ENCODE data around the gene C20orf202. TPM values are rescaled to one million over a fixed set of nuclear protein-coding genes. Genes with fewer than 3 reads are reported as not detected.
"Not testable (repeated sequence)": the region's sequence is repeated elsewhere in the genome, so short reads cannot be mapped to it uniquely, and the experiment has no call there.

Gene C20orf202
- total RNA-seq, 4 donors from 2014 or later: 0.73 to 0.83 TPM; not detected in 2

DNA sequence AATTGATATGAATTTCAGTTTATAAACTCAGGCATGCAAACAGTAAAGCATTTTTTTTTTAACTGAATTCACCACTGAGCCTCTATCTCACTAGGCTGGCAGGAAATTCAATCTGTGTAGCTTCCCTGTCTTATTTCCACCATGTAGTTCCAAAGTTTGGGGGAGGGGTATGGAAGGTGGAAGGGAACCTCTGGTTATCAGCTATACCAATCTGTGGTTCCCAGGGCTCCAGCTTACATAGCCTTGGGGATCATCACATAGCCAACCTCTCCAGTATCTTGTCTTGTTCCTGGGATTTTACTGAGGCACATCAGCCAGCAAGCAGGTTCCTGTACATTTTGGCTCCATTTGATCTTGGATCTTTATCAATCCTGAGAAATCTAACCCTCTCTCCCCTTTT, 38.2 kb downstream of the C20orf202 start:
- intact Hi-C loops (cut with DNase I; ENCODE audit: low total_unique reads): no loop called here
- Histone ChIP-seq H3K4me3 (no peak overlapping the region), H3K36me3 (no peaks in the 10 kb centered on the region), H3K9me3 (no peaks in the 10 kb centered on the region), H3K4me1 (no peaks in the 10 kb centered on the region), H3K27me3 (peaks cover 0 to 10% of the 10 kb centered on the region in 2 donors), H3K27ac (no peak overlapping the region)
- no peak for DNase-seq
- TF ChIP-seq, protein P1, sequence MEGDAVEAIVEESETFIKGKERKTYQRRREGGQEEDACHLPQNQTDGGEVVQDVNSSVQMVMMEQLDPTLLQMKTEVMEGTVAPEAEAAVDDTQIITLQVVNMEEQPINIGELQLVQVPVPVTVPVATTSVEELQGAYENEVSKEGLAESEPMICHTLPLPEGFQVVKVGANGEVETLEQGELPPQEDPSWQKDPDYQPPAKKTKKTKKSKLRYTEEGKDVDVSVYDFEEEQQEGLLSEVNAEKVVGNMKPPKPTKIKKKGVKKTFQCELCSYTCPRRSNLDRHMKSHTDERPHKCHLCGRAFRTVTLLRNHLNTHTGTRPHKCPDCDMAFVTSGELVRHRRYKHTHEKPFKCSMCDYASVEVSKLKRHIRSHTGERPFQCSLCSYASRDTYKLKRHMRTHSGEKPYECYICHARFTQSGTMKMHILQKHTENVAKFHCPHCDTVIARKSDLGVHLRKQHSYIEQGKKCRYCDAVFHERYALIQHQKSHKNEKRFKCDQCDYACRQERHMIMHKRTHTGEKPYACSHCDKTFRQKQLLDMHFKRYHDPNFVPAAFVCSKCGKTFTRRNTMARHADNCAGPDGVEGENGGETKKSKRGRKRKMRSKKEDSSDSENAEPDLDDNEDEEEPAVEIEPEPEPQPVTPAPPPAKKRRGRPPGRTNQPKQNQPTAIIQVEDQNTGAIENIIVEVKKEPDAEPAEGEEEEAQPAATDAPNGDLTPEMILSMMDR (IDR thresholded peaks at IDR 0.05): no peak
- no peak for TF ChIP-seq POLR2A (IDR thresholded peaks at IDR 0.05)

DNA sequence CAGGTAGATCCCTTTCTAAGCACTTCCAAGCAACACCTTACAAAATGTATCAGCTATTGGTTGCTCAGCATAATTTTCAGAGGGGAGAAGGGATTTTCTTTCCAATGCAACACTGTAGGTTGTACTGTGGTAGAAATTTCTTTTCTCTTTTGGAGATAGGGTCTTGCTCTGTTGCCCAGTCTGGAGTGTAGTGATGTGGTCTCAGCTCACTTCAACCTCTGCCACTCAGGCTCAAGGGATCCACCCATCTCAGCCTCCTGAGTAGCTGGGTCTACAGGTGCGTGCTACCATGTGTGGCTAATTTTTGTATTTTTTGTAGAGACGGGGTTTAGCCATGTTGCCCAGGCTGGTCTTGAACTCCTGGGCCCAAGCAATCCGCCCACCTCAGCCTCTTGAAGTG, 38.8 kb downstream of the C20orf202 start:
- Histone ChIP-seq H3K36me3 (no peaks in the 10 kb centered on the region), H3K4me1 (no peaks in the 10 kb centered on the region), H3K4me3 (no peak overlapping the region), H3K27ac (no peak overlapping the region), H3K27me3 (peaks cover 0 to 6% of the 10 kb centered on the region in 2 donors), H3K9me3 (no peaks in the 10 kb centered on the region)
- DNase-seq: no peak
- intact Hi-C loops (cut with DNase I; ENCODE audit: low total_unique reads): no loop called here
- no peak for TF ChIP-seq POLR2A (IDR thresholded peaks at IDR 0.05)
- TF ChIP-seq, protein P1 (IDR thresholded peaks at IDR 0.05): no peak

GRCh38 chr20:1242530-1242929, 39.3 kb downstream of the C20orf202 start:
- intact Hi-C loops (cut with DNase I; ENCODE audit: low total_unique reads): no loop called here
- no peak for DNase-seq
- Histone ChIP-seq H3K36me3 (no peaks in the 10 kb centered on the region), H3K27me3 (peaks cover 0 to 6% of the 10 kb centered on the region in 2 donors), H3K4me3 (no peak overlapping the region), H3K27ac (no peak overlapping the region), H3K4me1 (no peaks in the 10 kb centered on the region), H3K9me3 (no peaks in the 10 kb centered on the region)
- no peak for TF ChIP-seq POLR2A (IDR thresholded peaks at IDR 0.05)
- TF ChIP-seq, protein P1 (IDR thresholded peaks at IDR 0.05): no peak

- intact Hi-C loops (cut with DNase I; ENCODE audit: low total_unique reads): no loop called here
- TF ChIP-seq POLR2A (IDR thresholded peaks at IDR 0.05): no peak
- TF ChIP-seq, protein P1 (IDR thresholded peaks at IDR 0.05): no peak
- no peak for DNase-seq
- Histone ChIP-seq H3K36me3 (no peaks in the 10 kb centered on the region), H3K4me3 (no peak overlapping the region), H3K9me3 (no peaks in the 10 kb centered on the region), H3K27me3 (no peaks in the 10 kb centered on the region), H3K4me1 (no peaks in the 10 kb centered on the region), H3K27ac (no peak overlapping the region)
Observed at GRCh38 chr20:1245578-1245977, 42.3 kb downstream of the C20orf202 start.

DNA sequence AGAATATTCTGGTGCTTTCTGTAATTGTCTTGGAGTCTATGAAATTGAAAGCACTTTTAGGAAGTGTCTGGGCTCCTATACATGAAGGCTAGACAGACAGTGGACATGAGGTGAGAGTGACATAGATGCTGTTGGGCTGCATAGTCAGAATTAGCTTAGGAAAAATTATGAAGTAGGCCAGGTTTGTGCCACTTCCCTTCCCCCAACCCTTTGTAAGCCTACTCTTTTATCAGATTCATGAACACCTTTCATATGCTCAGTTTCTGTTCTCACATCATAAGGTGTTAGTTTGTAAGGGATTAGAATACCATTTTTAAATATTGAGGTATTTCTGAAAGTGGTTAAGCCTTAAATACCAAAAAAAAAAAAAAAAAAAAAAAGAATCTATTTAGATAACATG, 44.4 kb downstream of the C20orf202 start:
- no peaks in the 10 kb centered on the region for H3K9me3 ChIP-seq
- TF ChIP-seq, protein P1 (IDR thresholded peaks at IDR 0.05): no peak
- TF ChIP-seq POLR2A (IDR thresholded peaks at IDR 0.05): no peak
- no peaks in the 10 kb centered on the region for H3K36me3 ChIP-seq
- intact Hi-C loops (cut with DNase I; ENCODE audit: low total_unique reads): no loop called here
- no peaks in the 10 kb centered on the region for H3K27me3 ChIP-seq
- no peak overlapping the region for H3K4me3 ChIP-seq
- no peak overlapping the region for H3K27ac ChIP-seq
- no peaks in the 10 kb centered on the region for H3K4me1 ChIP-seq
- DNase-seq: no peak

- H3K4me3 ChIP-seq; DNase-seq; H3K27ac ChIP-seq; H3K9me3 ChIP-seq; H3K36me3 ChIP-seq; H3K4me1 ChIP-seq; H3K27me3 ChIP-seq; intact Hi-C loops (cut with DNase I; ENCODE audit: low total_unique reads): not testable (repeated sequence)
Observed at GRCh38 chr20:1250282-1250681, 47.0 kb downstream of the C20orf202 start.
